Measurements from ENCODE around the gene TEK.

The TEK gene

GRCh38 chr9:27160636-27161035 is 51.6 kb downstream of the TEK start:
- Histone ChIP-seq H3K4me3 (replicated peaks; ENCODE audit: insufficient read depth, low read length) (no peak overlapping the region), H3K27me3 (ENCODE audit: insufficient read depth, poor library complexity, severe bottlenecking) (no peaks in the 10 kb centered on the region), H3K27ac (replicated peaks) (no peak overlapping the region)
- DNase-seq (ENCODE audit: low read depth in 1 of 2, low spot score in 1 of 2): no peak
- no peak for TF ChIP-seq REST (IDR thresholded peaks at IDR 0.05; ENCODE audit: insufficient replicate concordance, low read depth)
- TF ChIP-seq POLR2AphosphoS5 (IDR thresholded peaks at IDR 0.05; ENCODE audit: low read depth): no peak
- TF ChIP-seq SPI1 (IDR thresholded peaks at IDR 0.05; ENCODE audit: borderline replicate concordance, low read depth): no peak
- no peak for TF ChIP-seq GABPA (IDR thresholded peaks at IDR 0.05; ENCODE audit: low read depth)
- TF ChIP-seq, protein P1, sequence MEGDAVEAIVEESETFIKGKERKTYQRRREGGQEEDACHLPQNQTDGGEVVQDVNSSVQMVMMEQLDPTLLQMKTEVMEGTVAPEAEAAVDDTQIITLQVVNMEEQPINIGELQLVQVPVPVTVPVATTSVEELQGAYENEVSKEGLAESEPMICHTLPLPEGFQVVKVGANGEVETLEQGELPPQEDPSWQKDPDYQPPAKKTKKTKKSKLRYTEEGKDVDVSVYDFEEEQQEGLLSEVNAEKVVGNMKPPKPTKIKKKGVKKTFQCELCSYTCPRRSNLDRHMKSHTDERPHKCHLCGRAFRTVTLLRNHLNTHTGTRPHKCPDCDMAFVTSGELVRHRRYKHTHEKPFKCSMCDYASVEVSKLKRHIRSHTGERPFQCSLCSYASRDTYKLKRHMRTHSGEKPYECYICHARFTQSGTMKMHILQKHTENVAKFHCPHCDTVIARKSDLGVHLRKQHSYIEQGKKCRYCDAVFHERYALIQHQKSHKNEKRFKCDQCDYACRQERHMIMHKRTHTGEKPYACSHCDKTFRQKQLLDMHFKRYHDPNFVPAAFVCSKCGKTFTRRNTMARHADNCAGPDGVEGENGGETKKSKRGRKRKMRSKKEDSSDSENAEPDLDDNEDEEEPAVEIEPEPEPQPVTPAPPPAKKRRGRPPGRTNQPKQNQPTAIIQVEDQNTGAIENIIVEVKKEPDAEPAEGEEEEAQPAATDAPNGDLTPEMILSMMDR (IDR thresholded peaks at IDR 0.05; ENCODE audit: insufficient read depth, low read length): no peak

DNA sequence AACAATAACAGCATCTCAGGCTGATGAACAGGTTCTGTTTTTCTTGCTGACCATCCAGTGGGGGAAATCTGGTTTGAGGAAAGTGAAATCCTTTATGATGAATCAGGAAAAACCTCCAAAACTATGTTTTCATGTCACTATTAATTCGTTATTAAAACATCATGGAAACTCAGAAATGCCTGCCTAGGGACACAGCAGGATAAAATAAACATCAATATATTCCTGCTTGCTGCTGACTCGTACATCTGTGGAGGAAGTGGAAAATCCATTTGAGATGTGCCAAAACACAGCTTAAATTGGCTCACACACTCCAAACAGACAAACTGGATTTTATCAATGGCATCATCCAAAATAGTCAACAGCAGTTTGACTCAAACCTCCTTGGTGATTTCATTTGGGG is 53.0 kb downstream of the TEK start:
- H3K27me3 ChIP-seq (ENCODE audit: insufficient read depth, poor library complexity, severe bottlenecking): no peaks in the 10 kb centered on the region
- no peak overlapping the region for H3K4me3 ChIP-seq (replicated peaks; ENCODE audit: insufficient read depth, low read length)
- H3K27ac ChIP-seq (replicated peaks): no peak overlapping the region
- TF ChIP-seq SPI1 (IDR thresholded peaks at IDR 0.05; ENCODE audit: borderline replicate concordance, low read depth): no peak
- no peak for TF ChIP-seq REST (IDR thresholded peaks at IDR 0.05; ENCODE audit: insufficient replicate concordance, low read depth)
- no peak for TF ChIP-seq GABPA (IDR thresholded peaks at IDR 0.05; ENCODE audit: low read depth)
- TF ChIP-seq POLR2AphosphoS5 (IDR thresholded peaks at IDR 0.05; ENCODE audit: low read depth): no peak
- TF ChIP-seq, protein P1 (IDR thresholded peaks at IDR 0.05; ENCODE audit: insufficient read depth, low read length): no peak
- no peak for DNase-seq (ENCODE audit: low read depth in 1 of 2, low spot score in 1 of 2)

- Histone ChIP-seq H3K27ac (replicated peaks) (no peak overlapping the region), H3K27me3 (ENCODE audit: insufficient read depth, poor library complexity, severe bottlenecking) (no peaks in the 10 kb centered on the region), H3K4me3 (replicated peaks; ENCODE audit: insufficient read depth, low read length) (no peak overlapping the region)
- TF ChIP-seq REST (IDR thresholded peaks at IDR 0.05; ENCODE audit: insufficient replicate concordance, low read depth) (no peak), POLR2AphosphoS5 (IDR thresholded peaks at IDR 0.05; ENCODE audit: low read depth) (no peak), GABPA (IDR thresholded peaks at IDR 0.05; ENCODE audit: low read depth) (no peak), SPI1 (IDR thresholded peaks at IDR 0.05; ENCODE audit: borderline replicate concordance, low read depth) (no peak)
- TF ChIP-seq, protein P1 (IDR thresholded peaks at IDR 0.05; ENCODE audit: insufficient read depth, low read length): no peak
- no peak for DNase-seq (ENCODE audit: low read depth in 1 of 2, low spot score in 1 of 2)
Observed at GRCh38 chr9:27165068-27165467, 56.0 kb downstream of the TEK start.
